ENCODE measurements around the gene RAB6A. TPM values are rescaled to one million over a fixed set of nuclear protein-coding genes. Genes with fewer than 3 reads are reported as not detected.

Gene RAB6A
- polyA plus RNA-seq, 3 donors, result 128 to 141 (median 136) TPM

- DNase-seq (ENCODE audit: low read depth in 3 of 3, low spot score in 2 of 3), result no peak
Measured at GRCh38 chr11:73659961-73660360, 100.9 kb downstream of the RAB6A start.

- no peak for DNase-seq (ENCODE audit: low read depth in 3 of 3, low spot score in 2 of 3)
Measured at GRCh38 chr11:73656985-73657384, 103.9 kb downstream of the RAB6A start.

- DNase-seq (ENCODE audit: low read depth in 3 of 3, low spot score in 2 of 3), result no peak
Measured at GRCh38 chr11:73655686-73656085, 105.2 kb downstream of the RAB6A start.

GRCh38 chr11:73654482-73655021 is 106.3 kb downstream of the RAB6A start:
- no peak for DNase-seq (ENCODE audit: low read depth in 3 of 3, low spot score in 2 of 3)

- no peak for DNase-seq (ENCODE audit: low read depth in 3 of 3, low spot score in 2 of 3)
Measured at GRCh38 chr11:73653996-73654395, 106.9 kb downstream of the RAB6A start.

GRCh38 chr11:73652856-73653559 is 107.9 kb downstream of the RAB6A start:
- DNase-seq (ENCODE audit: low read depth in 3 of 3, low spot score in 2 of 3), result no peak

- DNase-seq (ENCODE audit: low read depth in 3 of 3, low spot score in 2 of 3), result no peak
Measured at GRCh38 chr11:73652046-73652730, 108.7 kb downstream of the RAB6A start.

- DNase-seq (ENCODE audit: low read depth in 3 of 3, low spot score in 2 of 3), result no peak
Measured at GRCh38 chr11:73651661-73652045, 109.2 kb downstream of the RAB6A start.

GRCh38 chr11:73651252-73651651 is 109.6 kb downstream of the RAB6A start:
- DNase-seq (ENCODE audit: low read depth in 3 of 3, low spot score in 2 of 3), result no peak

- DNase-seq (ENCODE audit: low read depth in 3 of 3, low spot score in 2 of 3), result no peak
Measured at GRCh38 chr11:73650400-73650799, 110.5 kb downstream of the RAB6A start.

GRCh38 chr11:73649206-73649605 is 111.7 kb downstream of the RAB6A start:
- no peak for DNase-seq (ENCODE audit: low read depth in 3 of 3, low spot score in 2 of 3)

- DNase-seq (ENCODE audit: low read depth in 3 of 3, low spot score in 2 of 3), result no peak
Measured at GRCh38 chr11:73648571-73649046, 112.3 kb downstream of the RAB6A start.

- DNase-seq (ENCODE audit: low read depth in 3 of 3, low spot score in 2 of 3), result no peak
Measured at GRCh38 chr11:73648121-73648520, 112.8 kb downstream of the RAB6A start.

- peak; percentile 27 to 57 (median 56) for DNase-seq (ENCODE audit: low read depth in 3 of 3, low spot score in 2 of 3)
Measured at GRCh38 chr11:73647459-73648100, 113.3 kb downstream of the RAB6A start.

GRCh38 chr11:73645972-73646631 is 114.8 kb downstream of the RAB6A start, which contains the start of gene PLEKHB1:
PLEKHB1 (plus strand) TSS chr11:73646581; CDS start chr11:73646609, 28 bp downstream.
- no peak for DNase-seq (ENCODE audit: low read depth in 3 of 3, low spot score in 2 of 3)

- no peak for DNase-seq (ENCODE audit: low read depth in 3 of 3, low spot score in 2 of 3)
Measured at GRCh38 chr11:73645121-73645969, 115.5 kb downstream of the RAB6A start.

- DNase-seq (ENCODE audit: low read depth in 3 of 3, low spot score in 2 of 3), result no peak
Measured at GRCh38 chr11:73641668-73642067, 119.2 kb downstream of the RAB6A start.

- no peak for DNase-seq (ENCODE audit: low read depth in 3 of 3, low spot score in 2 of 3)
Measured at GRCh38 chr11:73640592-73640991, 120.3 kb downstream of the RAB6A start.

- DNase-seq (ENCODE audit: low read depth in 3 of 3, low spot score in 2 of 3), result no peak
Measured at GRCh38 chr11:73637012-73637411, 123.9 kb downstream of the RAB6A start.

- no peak for DNase-seq (ENCODE audit: low read depth in 3 of 3, low spot score in 2 of 3)
Measured at GRCh38 chr11:73636249-73636648, 124.6 kb downstream of the RAB6A start.
